Kidney (tissue), 22 donors: Measurements from ENCODE around the gene CNOT1. TPM values are rescaled to one million over a fixed set of nuclear protein-coding genes. Genes with fewer than 3 reads are reported as not detected.
A peak's percentile ranks its signal among the peaks of the same experiment; 100 is the strongest.

Experiments used
- DNase-seq, 5 donors: peaks; one replicate each; pipeline ENCODE4 v3.0.0-alpha.2; 2013 to 2020
- FAIRE-seq: peaks from 2 replicates; lab custom pipeline; 2012; peaks lifted over from hg19 to GRCh38; lab: Jason Lieb, UNC
- H3K27ac ChIP-seq, 2 donors: one replicate each; pipeline ENCODE4 v1.7.0; 2013; ENCODE audit warnings: low read depth in 2 of 2, low read length in 2 of 2, inconsistent platforms in 1 of 2
- H3K27me3 ChIP-seq: one replicate; pipeline ENCODE4 v1.7.1; 2013; ENCODE audit warnings: low read length, inconsistent platforms; ENCODE audit not compliant: control insufficient read depth, insufficient read depth
- H3K36me3 ChIP-seq, 3 donors: one replicate each; pipeline versions ENCODE4 v1.7.0 to v1.7.1; 2013; ENCODE audit warnings: low read length in 3 of 3, control low read depth in 1 of 3, inconsistent platforms in 1 of 3; ENCODE audit not compliant: insufficient read depth in 3 of 3, control insufficient read depth in 2 of 3
- H3K4me1 ChIP-seq, 3 donors: one replicate each; pipeline versions ENCODE4 v1.7.0 to v1.7.1; 2013; ENCODE audit warnings: low read length in 3 of 3, inconsistent platforms in 1 of 3, low read depth in 1 of 3; ENCODE audit not compliant: control insufficient read depth in 2 of 3, insufficient read depth in 2 of 3
- H3K4me3 ChIP-seq, 3 donors: one replicate each; pipeline versions ENCODE4 v1.7.0 to v1.8.1; 2013; ENCODE audit warnings: low read length in 3 of 3, control low read depth in 1 of 3, inconsistent platforms in 1 of 3
- H3K9ac ChIP-seq, 3 donors: one replicate each; pipeline versions ENCODE4 v1.7.0 to v1.7.1; 2013; ENCODE audit warnings: low read length in 3 of 3, control low read depth in 1 of 3, inconsistent platforms in 1 of 3
- H3K9me3 ChIP-seq, 3 donors: one replicate each; pipeline versions ENCODE4 v1.7.0 to v1.7.1; 2013; ENCODE audit warnings: low read length in 3 of 3, control low read depth in 1 of 3, inconsistent platforms in 1 of 3; ENCODE audit not compliant: control insufficient read depth in 2 of 3, insufficient read depth in 1 of 3
- CTCF ChIP-seq: IDR thresholded peaks from 3 replicates; pipeline ENCODE4 v1.5.1; 2012; ENCODE audit warnings: mild to moderate bottlenecking, moderate library complexity, borderline replicate concordance; ENCODE audit not compliant: insufficient read depth; ENCODE audit errors: extremely low read depth
- intact Hi-C: fragments of 100-400 bp; cut with DNase I; formaldehyde crosslinking; loops from one replicate; pipeline ENCODE4 v1.11.1; 2022
- long read RNA-seq, 10 donors: library from polyadenylated mRNA in 1 of 10; unstranded in 1 of 10; transcript quantifications; one replicate each; pipeline ENCODE4 v2.0.0 and lab custom pipeline, GENCODE V29; 2021 to 2026
- polyA plus RNA-seq: library from polyadenylated mRNA; stranded (reverse); fragments of 350-450 nt; fragmentation: Illumina TruSeq; extraction: RNeasy Lipid Tissue Mini Kit (QIAGEN cat#74804); gene quantifications from one replicate; pipeline ENCODE4 v1.2.3, GENCODE V29; 2014; ENCODE audit warnings: low read depth, low replicate concordance; ENCODE audit not compliant: insufficient read depth
- total RNA-seq: library from RNA; stranded (reverse); fragmentation: NEBNext Ultra II Directional; extraction: Animal tissue kit (Norgen Biotek cat#: 25700); gene quantifications from one replicate; pipeline ENCODE4 v1.2.1, GENCODE V29; 2021
- donor health status: control.
- donor health status: control.
- donor health status: control.
- donor health status: control.
- donor health status: control.
- donor health status: DM: yes; HTN: yes; CAD: no.
- donor health status: Normal renal cell carcinoma (clear cell type).

Gene CNOT1
- 147 TPM for total RNA-seq
- polyA plus RNA-seq = 54.8 TPM
- long read RNA-seq, donor 1, transcript CNOT1-221 (4 exons, 493 nt) = major isoform, 5 of 10 reads
- long read RNA-seq, donor 1, partial matches to known transcripts = 0 of 10 reads
- long read RNA-seq, donor 1, other reads (novel, unspliced or antisense) = 0 of 10 reads
- long read RNA-seq, donor 2, transcript CNOT1-221 (4 exons, 493 nt) = major isoform, 5 of 6 reads
- long read RNA-seq, donor 2, partial matches to known transcripts = 0 of 6 reads
- long read RNA-seq, donor 2, other reads (novel, unspliced or antisense) = 0 of 6 reads
- long read RNA-seq, donor 3, partial matches to known transcripts = 5 of 9 reads
- long read RNA-seq, donor 3, other reads (novel, unspliced or antisense) = 0 of 9 reads
- long read RNA-seq, donor 4, full-length matches to known transcripts = 4 of 13 reads
- long read RNA-seq, donor 4, partial matches to known transcripts = 9 of 13 reads
- long read RNA-seq, donor 4, other reads (novel, unspliced or antisense) = 0 of 13 reads
- long read RNA-seq, donor 5, partial matches to known transcripts = 0 of 1 reads
- long read RNA-seq, donor 5, other reads (novel, unspliced or antisense) = 0 of 1 reads
- long read RNA-seq, donor 6, transcript CNOT1-221 (4 exons, 493 nt) = major isoform, 7 of 8 reads
- long read RNA-seq, donor 6, partial matches to known transcripts = 0 of 8 reads
- long read RNA-seq, donor 6, other reads (novel, unspliced or antisense) = 0 of 8 reads
- long read RNA-seq, donor 7, full-length matches to known transcripts = 2 of 8 reads
- long read RNA-seq, donor 7, partial matches to known transcripts = 4 of 8 reads
- long read RNA-seq, donor 7, other reads (novel, unspliced or antisense) = 2 of 8 reads
- long read RNA-seq, donor 8, transcript CNOT1-221 (4 exons, 493 nt) = major isoform, 9 of 9 reads
- long read RNA-seq, donor 8, partial matches to known transcripts = 0 of 9 reads
- long read RNA-seq, donor 8, other reads (novel, unspliced or antisense) = 0 of 9 reads
- long read RNA-seq, donor 9, transcript CNOT1-221 (4 exons, 493 nt) = major isoform, 5 of 6 reads
- long read RNA-seq, donor 9, partial matches to known transcripts = 0 of 6 reads
- long read RNA-seq, donor 9, other reads (novel, unspliced or antisense) = 0 of 6 reads
- long read RNA-seq, donor 10, partial matches to known transcripts = 12 of 21 reads
- long read RNA-seq, donor 10, other reads (novel, unspliced or antisense) = 0 of 21 reads

GRCh38 chr16:58629733-58630640, at the start of gene CNOT1:
Gene CNOT1 (minus strand): TSS chr16:58629826. CDS start chr16:58599337, 30,489 bp downstream.
- H3K9ac ChIP-seq = peak within 1 kb of the TSS; percentile 82 to 97 (median 95)
- no peak for TF ChIP-seq CTCF
- intact Hi-C loops = no loop called here
- FAIRE-seq (peak; percentile 94), DNase-seq (peak; percentile 99 to 100 (median 99))
- peaks cover 0 to 5% (median 0%) of the 10 kb centered on the region in 3 donors for H3K4me1 ChIP-seq
- H3K27ac ChIP-seq = peak within 1 kb of the TSS; percentile 99
- no peaks in the 10 kb centered on the region for H3K9me3 ChIP-seq
- peak within 1 kb of the TSS; percentile 84 to 93 (median 90) for H3K4me3 ChIP-seq
- H3K27me3 ChIP-seq = no peaks in the 10 kb centered on the region
- no peaks in the 10 kb centered on the region for H3K36me3 ChIP-seq

- Histone ChIP-seq H3K9me3 (no peaks in the 10 kb centered on the region), H3K27me3 (no peaks in the 10 kb centered on the region), H3K27ac (no peak overlapping the region), H3K9ac (no peak overlapping the region), H3K36me3 (peaks cover 0 to 16% (median 12%) of the 10 kb centered on the region in 3 donors), H3K4me1 (peaks cover 0 to 7% (median 4%) of the 10 kb centered on the region in 3 donors), H3K4me3 (no peak overlapping the region)
- TF ChIP-seq CTCF = no peak
- DNase-seq = peak in 1 of 5 donors; percentile 43
- intact Hi-C loops = no loop called here
- FAIRE-seq = no peak
Measured at GRCh38 chr16:58678716-58679115, 49.1 kb upstream of the CNOT1 start.

GRCh38 chr16:58678269-58678668, 48.6 kb upstream of the CNOT1 start:
- intact Hi-C loops = no loop called here
- FAIRE-seq = no peak

More at GRCh38 chr16:58678269-58678668, 48.6 kb upstream of the CNOT1 start:
- Histone ChIP-seq H3K27ac (no peak overlapping the region), H3K27me3 (no peaks in the 10 kb centered on the region), H3K9me3 (no peaks in the 10 kb centered on the region), H3K9ac (no peak overlapping the region), H3K4me1 (peaks cover 0 to 3% (median 3%) of the 10 kb centered on the region in 3 donors), H3K36me3 (peaks cover 0 to 16% (median 12%) of the 10 kb centered on the region in 3 donors), H3K4me3 (no peak overlapping the region)
- peak in 1 of 5 donors; percentile 29 for DNase-seq
- no peak for TF ChIP-seq CTCF
